HL-60 (cell line): Measurements from ENCODE around the gene NHSL1.

Experiments used
- DNase-seq, 2 experiments: peaks; one replicate each; pipeline ENCODE4 v3.0.0-alpha.2; 2010 to 2020; ENCODE audit warnings: low read depth in 1 of 2, low spot score in 1 of 2
- H3K27ac ChIP-seq: fragments of 250-450 bp; sonication (Bioruptor Pico); replicated peaks from 2 replicates; pipeline ENCODE4 v1.5.1; 2020; ENCODE audit warnings: mild to moderate bottlenecking, moderate library complexity
- H3K27me3 ChIP-seq: fragments of 250-450 bp; sonication (Bioruptor Pico); 2 replicates; pipeline ENCODE4 v1.5.1; 2021; ENCODE audit warnings: mild to moderate bottlenecking, moderate library complexity; ENCODE audit not compliant: insufficient read depth, poor library complexity, severe bottlenecking
- H3K4me3 ChIP-seq: replicated peaks from 2 replicates; pipeline ENCODE4 v1.5.1; 2011; ENCODE audit warnings: mild to moderate bottlenecking, control low read depth, low read length; ENCODE audit not compliant: insufficient read depth
- GABPA ChIP-seq: IDR thresholded peaks from 2 replicates; pipeline ENCODE4 v1.6.1; 2012; ENCODE audit warnings: low read depth
- POLR2AphosphoS5 ChIP-seq: IDR thresholded peaks from 2 replicates; pipeline ENCODE4 v1.6.1; 2012; ENCODE audit warnings: low read depth
- SPI1 ChIP-seq: IDR thresholded peaks from 2 replicates; pipeline ENCODE4 v1.6.1; 2012; ENCODE audit warnings: low read depth, mild to moderate bottlenecking, borderline replicate concordance
- TF ChIP-seq, protein P1 (sequence below): IDR thresholded peaks from 2 replicates; pipeline ENCODE4 v1.6.1; 2012; ENCODE audit warnings: low read depth; ENCODE audit not compliant: insufficient replicate concordance
- TF ChIP-seq, protein P2 (sequence below): IDR thresholded peaks from one replicate; pipeline ENCODE4 v1.5.1; 2011; ENCODE audit warnings: low read length, control low read depth, inconsistent platforms; ENCODE audit not compliant: insufficient read depth

The NHSL1 gene

DNA sequence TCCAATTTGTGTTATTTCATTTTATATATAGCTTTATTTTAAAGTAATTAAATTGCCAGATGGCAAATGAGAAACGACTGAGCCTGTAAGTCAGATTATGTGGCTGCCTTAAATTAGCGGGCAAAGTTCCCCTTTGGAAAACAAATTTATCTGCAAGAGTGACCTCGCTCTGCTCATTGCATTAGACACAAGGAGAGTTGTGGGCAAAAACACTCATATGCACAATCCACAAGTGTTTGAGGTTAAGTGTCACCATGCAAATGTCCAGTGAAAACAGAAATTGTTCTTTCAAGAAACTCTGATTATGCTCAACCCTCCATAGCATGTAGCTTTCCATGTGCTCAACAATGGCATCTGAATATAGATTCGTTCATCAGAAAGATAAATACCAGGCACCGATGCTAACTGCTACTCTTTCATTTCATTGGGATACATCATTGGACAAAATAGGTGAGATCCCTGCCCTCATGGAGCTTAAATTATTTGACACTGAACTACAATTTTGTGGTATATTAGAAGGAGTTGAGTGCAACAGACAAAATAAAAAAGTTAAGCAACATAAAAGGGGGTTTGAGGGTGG is 1.7 kb upstream of the NHSL1 start:
- no peak for DNase-seq
- Histone ChIP-seq H3K27me3 (no peaks in the 10 kb centered on the region), H3K27ac (no peak overlapping the region), H3K4me3 (no peak overlapping the region)
- TF ChIP-seq, protein P1, sequence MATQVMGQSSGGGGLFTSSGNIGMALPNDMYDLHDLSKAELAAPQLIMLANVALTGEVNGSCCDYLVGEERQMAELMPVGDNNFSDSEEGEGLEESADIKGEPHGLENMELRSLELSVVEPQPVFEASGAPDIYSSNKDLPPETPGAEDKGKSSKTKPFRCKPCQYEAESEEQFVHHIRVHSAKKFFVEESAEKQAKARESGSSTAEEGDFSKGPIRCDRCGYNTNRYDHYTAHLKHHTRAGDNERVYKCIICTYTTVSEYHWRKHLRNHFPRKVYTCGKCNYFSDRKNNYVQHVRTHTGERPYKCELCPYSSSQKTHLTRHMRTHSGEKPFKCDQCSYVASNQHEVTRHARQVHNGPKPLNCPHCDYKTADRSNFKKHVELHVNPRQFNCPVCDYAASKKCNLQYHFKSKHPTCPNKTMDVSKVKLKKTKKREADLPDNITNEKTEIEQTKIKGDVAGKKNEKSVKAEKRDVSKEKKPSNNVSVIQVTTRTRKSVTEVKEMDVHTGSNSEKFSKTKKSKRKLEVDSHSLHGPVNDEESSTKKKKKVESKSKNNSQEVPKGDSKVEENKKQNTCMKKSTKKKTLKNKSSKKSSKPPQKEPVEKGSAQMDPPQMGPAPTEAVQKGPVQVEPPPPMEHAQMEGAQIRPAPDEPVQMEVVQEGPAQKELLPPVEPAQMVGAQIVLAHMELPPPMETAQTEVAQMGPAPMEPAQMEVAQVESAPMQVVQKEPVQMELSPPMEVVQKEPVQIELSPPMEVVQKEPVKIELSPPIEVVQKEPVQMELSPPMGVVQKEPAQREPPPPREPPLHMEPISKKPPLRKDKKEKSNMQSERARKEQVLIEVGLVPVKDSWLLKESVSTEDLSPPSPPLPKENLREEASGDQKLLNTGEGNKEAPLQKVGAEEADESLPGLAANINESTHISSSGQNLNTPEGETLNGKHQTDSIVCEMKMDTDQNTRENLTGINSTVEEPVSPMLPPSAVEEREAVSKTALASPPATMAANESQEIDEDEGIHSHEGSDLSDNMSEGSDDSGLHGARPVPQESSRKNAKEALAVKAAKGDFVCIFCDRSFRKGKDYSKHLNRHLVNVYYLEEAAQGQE = no peak
- TF ChIP-seq POLR2AphosphoS5 (no peak), GABPA (no peak), SPI1 (no peak)
- TF ChIP-seq, protein P2, sequence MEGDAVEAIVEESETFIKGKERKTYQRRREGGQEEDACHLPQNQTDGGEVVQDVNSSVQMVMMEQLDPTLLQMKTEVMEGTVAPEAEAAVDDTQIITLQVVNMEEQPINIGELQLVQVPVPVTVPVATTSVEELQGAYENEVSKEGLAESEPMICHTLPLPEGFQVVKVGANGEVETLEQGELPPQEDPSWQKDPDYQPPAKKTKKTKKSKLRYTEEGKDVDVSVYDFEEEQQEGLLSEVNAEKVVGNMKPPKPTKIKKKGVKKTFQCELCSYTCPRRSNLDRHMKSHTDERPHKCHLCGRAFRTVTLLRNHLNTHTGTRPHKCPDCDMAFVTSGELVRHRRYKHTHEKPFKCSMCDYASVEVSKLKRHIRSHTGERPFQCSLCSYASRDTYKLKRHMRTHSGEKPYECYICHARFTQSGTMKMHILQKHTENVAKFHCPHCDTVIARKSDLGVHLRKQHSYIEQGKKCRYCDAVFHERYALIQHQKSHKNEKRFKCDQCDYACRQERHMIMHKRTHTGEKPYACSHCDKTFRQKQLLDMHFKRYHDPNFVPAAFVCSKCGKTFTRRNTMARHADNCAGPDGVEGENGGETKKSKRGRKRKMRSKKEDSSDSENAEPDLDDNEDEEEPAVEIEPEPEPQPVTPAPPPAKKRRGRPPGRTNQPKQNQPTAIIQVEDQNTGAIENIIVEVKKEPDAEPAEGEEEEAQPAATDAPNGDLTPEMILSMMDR = no peak

DNA sequence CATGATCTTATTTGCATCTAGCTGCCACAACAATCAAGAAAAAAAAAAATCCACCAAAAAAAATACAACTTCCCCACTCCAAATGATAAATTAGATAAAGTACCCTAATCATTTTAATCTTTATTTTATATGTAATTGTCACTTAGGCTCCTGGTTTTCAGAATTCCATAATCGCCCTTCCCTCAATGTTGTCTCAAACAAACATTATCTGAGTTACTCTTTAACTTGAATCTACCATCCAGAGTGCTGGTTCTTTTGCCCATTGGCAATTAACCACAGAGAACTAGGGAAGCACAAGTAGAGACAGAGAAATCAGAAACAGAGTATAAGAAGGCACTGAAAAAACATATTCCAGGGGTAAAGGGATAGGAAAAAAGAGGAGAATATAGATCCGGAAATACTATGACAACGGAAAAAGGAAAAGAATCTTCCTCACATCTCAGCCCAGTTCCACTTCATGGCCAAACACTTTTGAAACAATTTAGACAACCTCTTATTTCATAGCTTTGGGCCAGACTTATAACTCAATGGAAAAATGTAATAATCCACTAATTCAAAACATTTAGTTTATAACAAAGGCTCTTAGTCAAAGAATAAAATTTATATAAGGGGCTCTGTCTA is 861 bp upstream of the NHSL1 start:
- DNase-seq = no peak
- TF ChIP-seq GABPA = no peak
- TF ChIP-seq SPI1 = no peak
- no peak for TF ChIP-seq POLR2AphosphoS5
- Histone ChIP-seq H3K4me3 (no peak overlapping the region), H3K27me3 (no peaks in the 10 kb centered on the region), H3K27ac (no peak overlapping the region)

DNA sequence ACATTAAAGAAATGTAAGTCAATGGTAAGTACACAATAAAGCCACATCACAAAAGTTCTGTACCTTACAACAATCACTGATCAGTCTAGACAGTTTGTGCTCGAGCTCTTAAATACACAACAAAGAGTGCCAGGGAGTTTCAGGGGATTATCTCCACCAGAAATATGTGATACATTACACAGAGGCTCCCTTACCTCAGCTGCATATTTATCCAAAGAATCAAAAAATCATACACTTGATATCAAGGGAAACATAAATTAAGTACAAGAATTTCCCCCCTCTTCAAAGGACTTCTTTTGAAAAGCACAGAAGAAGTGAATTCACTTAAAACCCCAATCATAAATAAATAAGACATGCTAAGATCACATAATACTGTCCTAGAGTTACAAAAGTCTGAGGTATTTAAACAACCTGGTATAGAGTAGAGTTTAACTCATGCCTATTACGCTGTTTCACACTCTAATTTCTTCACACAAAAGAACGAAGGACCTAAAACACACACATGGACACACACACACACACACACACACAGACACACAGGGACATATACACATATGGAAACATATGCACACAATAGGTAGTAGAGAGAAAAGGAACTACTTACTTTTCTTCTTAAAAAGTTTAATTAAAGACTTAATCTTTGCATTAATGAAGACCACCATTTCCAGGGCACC is 528 bp downstream of the NHSL1 start:
- no peak overlapping the region for H3K27ac ChIP-seq
- H3K27me3 ChIP-seq = no peaks in the 10 kb centered on the region
- no peak for DNase-seq
- no peak overlapping the region for H3K4me3 ChIP-seq
- TF ChIP-seq GABPA = no peak
- TF ChIP-seq SPI1 = no peak
- TF ChIP-seq, protein P1 = no peak
- TF ChIP-seq POLR2AphosphoS5 = no peak
- TF ChIP-seq, protein P2 = no peak

DNA sequence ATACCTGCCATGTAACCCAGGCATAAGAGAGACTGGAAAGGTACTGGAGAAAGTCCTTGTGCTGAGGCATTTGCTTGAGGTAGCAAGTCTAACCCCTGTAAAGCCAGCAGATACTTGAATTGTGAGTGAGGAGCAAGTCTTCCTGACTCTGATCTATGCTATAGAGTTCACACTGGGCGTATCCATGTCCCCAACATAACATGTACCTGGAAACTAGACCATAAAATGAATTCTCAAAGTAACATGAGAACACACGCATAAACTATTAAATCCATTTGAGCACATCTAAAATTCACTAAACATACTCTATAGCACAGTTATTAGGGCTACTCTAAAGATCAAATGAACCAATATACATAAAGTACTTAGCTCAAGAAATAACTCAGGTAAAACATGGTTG is 2.0 kb downstream of the NHSL1 start:
- TF ChIP-seq SPI1 (no peak), GABPA (no peak), POLR2AphosphoS5 (no peak)
- TF ChIP-seq, protein P1 = no peak
- TF ChIP-seq, protein P2 = no peak
- H3K4me3 ChIP-seq = no peak overlapping the region
- no peaks in the 10 kb centered on the region for H3K27me3 ChIP-seq
- DNase-seq = no peak
- H3K27ac ChIP-seq = no peak overlapping the region
